GM18867 (cell line): Measurements from ENCODE around the gene SLC27A3.

Experiments used
- ATAC-seq: cut with Tn5 transposase; IDR thresholded peaks from one replicate; pipeline ENCODE4 v1.9.1; 2021; ENCODE audit warnings: mild to moderate bottlenecking, moderate library complexity; ENCODE audit not compliant: unreplicated experiment

Gene SLC27A3

GRCh38 chr1:153774780-153775457 lies at the start of gene SLC27A3:
SLC27A3 (plus strand) TSS chr1:153775407; CDS start chr1:153775498, 91 bp downstream.
- ATAC-seq: peak; percentile 18

GRCh38 chr1:153727463-153728304 lies 47.5 kb upstream of the SLC27A3 start, which contains the start of gene INTS3:
INTS3 (plus strand) TSS chr1:153728050; CDS start chr1:153728635, 585 bp downstream.
- peak; percentile 97 for ATAC-seq

GRCh38 chr1:153728305-153729066 lies 46.7 kb upstream of the SLC27A3 start:
- no peak for ATAC-seq

- no peak for ATAC-seq
Measured at GRCh38 chr1:153730468-153730988, 44.7 kb upstream of the SLC27A3 start.

GRCh38 chr1:153733970-153734369 lies 41.2 kb upstream of the SLC27A3 start:
- no peak for ATAC-seq

- no peak for ATAC-seq
Measured at GRCh38 chr1:153734396-153735089, 40.7 kb upstream of the SLC27A3 start.

- ATAC-seq: no peak
Measured at GRCh38 chr1:153735090-153735420, 40.2 kb upstream of the SLC27A3 start.

GRCh38 chr1:153741986-153742385 lies 33.2 kb upstream of the SLC27A3 start:
- ATAC-seq: no peak

- ATAC-seq: peak; percentile 60
Measured at GRCh38 chr1:153742411-153743142, 32.6 kb upstream of the SLC27A3 start.

- no peak for ATAC-seq
Measured at GRCh38 chr1:153745417-153745816, 29.8 kb upstream of the SLC27A3 start.

- no peak for ATAC-seq
Measured at GRCh38 chr1:153746174-153746573, 29.0 kb upstream of the SLC27A3 start.

- ATAC-seq: no peak
Measured at GRCh38 chr1:153748903-153749302, 26.3 kb upstream of the SLC27A3 start.

- peak; percentile 85 for ATAC-seq
Measured at GRCh38 chr1:153749408-153750005, 25.7 kb upstream of the SLC27A3 start.

GRCh38 chr1:153750026-153750995 lies 24.9 kb upstream of the SLC27A3 start:
- no peak for ATAC-seq

GRCh38 chr1:153752072-153752471 lies 23.1 kb upstream of the SLC27A3 start:
- no peak for ATAC-seq

GRCh38 chr1:153752571-153753195 lies 22.5 kb upstream of the SLC27A3 start:
- no peak for ATAC-seq

- no peak for ATAC-seq
Measured at GRCh38 chr1:153754266-153754665, 20.9 kb upstream of the SLC27A3 start.

- ATAC-seq: no peak
Measured at GRCh38 chr1:153760440-153760839, 14.8 kb upstream of the SLC27A3 start.
